Mesothelial cell of epicardium (in vitro differentiated cells): ENCODE measurements around the gene A3GALT2. TPM values are rescaled to one million over a fixed set of nuclear protein-coding genes. Genes with fewer than 3 reads are reported as not detected.

ENCODE experiments used
- DNase-seq, 2 experiments: peaks; one replicate each; pipeline ENCODE4 v3.0.0; 2021; ENCODE audit warnings: low spot score in 2 of 2; ENCODE audit not compliant: unreplicated experiment in 2 of 2
- H3K27ac Mint-ChIP-seq: 2 replicates; pipeline ENCODE4 v1.8.0; 2021; ENCODE audit warnings: mixed read lengths
- H3K27me3 Mint-ChIP-seq: 2 replicates; pipeline ENCODE4 v1.8.0; 2021; ENCODE audit warnings: low read depth, mixed read lengths
- H3K36me3 Mint-ChIP-seq: 2 replicates; pipeline ENCODE4 v1.8.0; 2021; ENCODE audit warnings: mixed read lengths
- H3K4me1 Mint-ChIP-seq: 2 replicates; pipeline ENCODE4 v1.8.0; 2021; ENCODE audit warnings: mixed read lengths
- H3K4me3 Mint-ChIP-seq: 2 replicates; pipeline ENCODE4 v1.8.0; 2021; ENCODE audit warnings: mild to moderate bottlenecking, moderate library complexity, mixed read lengths
- H3K9me3 Mint-ChIP-seq: 2 replicates; pipeline ENCODE4 v1.8.0; 2021; ENCODE audit warnings: mixed read lengths
- total RNA-seq: library from RNA; stranded (reverse); gene quantifications from 3 replicates; pipeline ENCODE4 v1.2.1, GENCODE V29; 2021
- TF ChIP-seq, protein P1 (sequence below): fragments of 200-600 bp; sonication (generic); IDR thresholded peaks from one replicate; pipeline ENCODE4 v1.5.0; 2021; ENCODE audit warnings: antibody characterized with exemption; ENCODE audit not compliant: unreplicated experiment

The A3GALT2 gene
- total RNA-seq, 1 donor from 2014 or later, result 0.58 TPM

DNA sequence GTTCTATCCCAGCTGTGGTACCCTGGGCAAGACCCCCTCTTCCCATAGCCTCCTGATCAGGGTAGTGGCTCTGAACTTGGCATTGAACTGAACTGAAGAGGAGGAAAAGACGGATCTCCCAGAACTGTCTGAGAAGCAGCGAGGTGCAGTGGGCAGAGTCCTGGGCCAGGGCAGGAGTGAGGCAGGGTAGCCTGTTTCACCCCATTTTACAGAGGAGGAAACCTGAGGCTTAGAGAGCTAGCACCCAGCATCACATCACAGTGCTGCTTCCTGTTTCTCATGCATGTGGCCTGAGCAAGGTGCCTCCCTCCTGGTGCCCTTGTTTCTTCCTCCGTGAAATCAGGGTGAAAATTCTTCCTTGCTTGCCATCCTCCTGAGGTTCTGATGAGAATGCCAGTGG is 47.5 kb downstream of the A3GALT2 start:
- no peaks in the 10 kb centered on the region for H3K9me3 Mint-ChIP-seq
- DNase-seq, result no peak
- TF ChIP-seq, protein P1, sequence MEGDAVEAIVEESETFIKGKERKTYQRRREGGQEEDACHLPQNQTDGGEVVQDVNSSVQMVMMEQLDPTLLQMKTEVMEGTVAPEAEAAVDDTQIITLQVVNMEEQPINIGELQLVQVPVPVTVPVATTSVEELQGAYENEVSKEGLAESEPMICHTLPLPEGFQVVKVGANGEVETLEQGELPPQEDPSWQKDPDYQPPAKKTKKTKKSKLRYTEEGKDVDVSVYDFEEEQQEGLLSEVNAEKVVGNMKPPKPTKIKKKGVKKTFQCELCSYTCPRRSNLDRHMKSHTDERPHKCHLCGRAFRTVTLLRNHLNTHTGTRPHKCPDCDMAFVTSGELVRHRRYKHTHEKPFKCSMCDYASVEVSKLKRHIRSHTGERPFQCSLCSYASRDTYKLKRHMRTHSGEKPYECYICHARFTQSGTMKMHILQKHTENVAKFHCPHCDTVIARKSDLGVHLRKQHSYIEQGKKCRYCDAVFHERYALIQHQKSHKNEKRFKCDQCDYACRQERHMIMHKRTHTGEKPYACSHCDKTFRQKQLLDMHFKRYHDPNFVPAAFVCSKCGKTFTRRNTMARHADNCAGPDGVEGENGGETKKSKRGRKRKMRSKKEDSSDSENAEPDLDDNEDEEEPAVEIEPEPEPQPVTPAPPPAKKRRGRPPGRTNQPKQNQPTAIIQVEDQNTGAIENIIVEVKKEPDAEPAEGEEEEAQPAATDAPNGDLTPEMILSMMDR, result no peak
- peaks cover 18% of the 10 kb centered on the region for H3K36me3 Mint-ChIP-seq
- H3K27me3 Mint-ChIP-seq, result no peaks in the 10 kb centered on the region
- peaks cover 4% of the 10 kb centered on the region for H3K4me1 Mint-ChIP-seq
- no peak overlapping the region for H3K4me3 Mint-ChIP-seq
- H3K27ac Mint-ChIP-seq, result no peak overlapping the region

GRCh38 chr1:33272930-33273329 is 48.0 kb downstream of the A3GALT2 start:
- H3K4me1 Mint-ChIP-seq, result peaks cover 6% of the 10 kb centered on the region
- peaks cover 17% of the 10 kb centered on the region for H3K36me3 Mint-ChIP-seq
- DNase-seq, result no peak
- H3K4me3 Mint-ChIP-seq, result no peak overlapping the region
- TF ChIP-seq, protein P1, result no peak
- peak overlapping the region; percentile 26 for H3K27ac Mint-ChIP-seq
- no peaks in the 10 kb centered on the region for H3K27me3 Mint-ChIP-seq
- H3K9me3 Mint-ChIP-seq, result no peaks in the 10 kb centered on the region

DNA sequence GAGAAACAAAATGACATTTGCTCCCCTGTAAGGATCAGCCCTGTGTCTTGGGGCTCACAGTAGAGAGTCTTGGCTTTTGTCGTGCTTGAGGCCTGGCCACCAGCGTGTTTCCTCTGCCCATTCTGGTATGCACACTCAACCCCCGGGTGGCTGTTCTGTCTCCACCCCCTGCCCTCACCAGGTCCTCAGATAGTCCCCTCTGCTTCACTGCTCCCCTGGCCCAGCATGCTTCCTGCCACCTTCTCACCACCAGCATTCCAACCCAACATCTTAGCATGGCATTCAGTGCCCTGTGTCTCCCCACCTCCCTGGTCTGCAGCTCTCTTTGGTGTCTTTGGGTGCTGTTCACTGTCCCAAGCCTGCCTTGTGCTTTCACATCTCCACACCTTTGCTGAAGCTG is 48.4 kb downstream of the A3GALT2 start:
- Mint-ChIP-seq H3K4me1 (peaks cover 8% of the 10 kb centered on the region), H3K9me3 (no peaks in the 10 kb centered on the region)

GRCh38 chr1:33271666-33272505 is 49.0 kb downstream of the A3GALT2 start:
- H3K9me3 Mint-ChIP-seq, result no peaks in the 10 kb centered on the region
- no peak overlapping the region for H3K4me3 Mint-ChIP-seq
- peaks cover 8% of the 10 kb centered on the region for H3K4me1 Mint-ChIP-seq
- no peak for DNase-seq
- peak overlapping the region; percentile 2 for H3K27ac Mint-ChIP-seq
- no peaks in the 10 kb centered on the region for H3K27me3 Mint-ChIP-seq
- TF ChIP-seq, protein P1, result no peak
- peaks cover 15% of the 10 kb centered on the region for H3K36me3 Mint-ChIP-seq

More for the DNA sequence above, 48.4 kb downstream of the A3GALT2 start:
- no peak overlapping the region for H3K4me3 Mint-ChIP-seq
- H3K27me3 Mint-ChIP-seq, result no peaks in the 10 kb centered on the region
- TF ChIP-seq, protein P1, result no peak
- no peak for DNase-seq
- peak overlapping the region; percentile 26 for H3K27ac Mint-ChIP-seq
- H3K36me3 Mint-ChIP-seq, result peaks cover 20% of the 10 kb centered on the region

DNA sequence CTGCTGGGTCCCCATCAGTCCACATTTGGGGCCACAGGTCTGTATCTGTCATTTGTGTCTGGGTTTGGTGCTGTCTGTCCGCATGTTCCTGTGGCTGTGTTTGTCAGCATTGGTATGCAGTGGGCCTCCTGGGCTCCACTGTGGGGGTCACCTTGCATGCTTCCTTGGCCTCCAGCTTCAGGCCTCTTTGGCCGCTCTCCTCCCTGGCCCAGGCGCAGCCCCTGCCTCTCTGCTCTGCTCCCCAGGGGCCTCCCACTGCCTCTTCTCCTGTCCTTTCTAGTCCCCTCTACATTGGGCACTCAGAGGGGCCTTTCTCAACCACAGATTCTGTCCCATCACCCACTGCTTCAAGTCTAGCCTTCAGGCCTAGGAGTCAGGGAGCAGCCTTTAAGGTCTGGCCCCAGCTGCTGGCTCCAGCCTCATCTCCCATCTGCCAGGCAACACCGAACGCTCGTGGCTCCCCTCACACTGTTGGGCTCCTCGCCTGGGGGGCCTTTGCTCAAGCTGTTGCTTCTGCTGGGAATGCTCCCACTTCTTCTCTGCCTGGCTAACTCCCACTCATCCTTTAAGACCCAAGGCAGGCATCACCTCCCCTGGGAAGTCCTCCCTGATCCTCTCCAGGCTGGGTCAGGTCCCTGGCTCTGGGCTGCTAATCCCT is 50.0 kb downstream of the A3GALT2 start:
- Mint-ChIP-seq H3K36me3 (peaks cover 13% of the 10 kb centered on the region), H3K27ac (peak overlapping the region; percentile 39), H3K4me3 (no peak overlapping the region), H3K27me3 (no peaks in the 10 kb centered on the region), H3K9me3 (no peaks in the 10 kb centered on the region), H3K4me1 (peaks cover 8% of the 10 kb centered on the region)
- TF ChIP-seq, protein P1, result no peak
- no peak for DNase-seq
